PC-9 (cell line): ENCODE measurements around the gene DENND2A.

Experiments
- CTCF ChIP-seq: fragments of 200-600 bp; sonication (generic); conservative IDR thresholded peaks from 2 replicates; pipeline ENCODE4 v1.6.1; 2017; ENCODE audit warnings: mixed run types, antibody characterized with exemption, mild to moderate bottlenecking, moderate library complexity
- EZH2 ChIP-seq: fragments of 200-600 bp; sonication (generic); IDR thresholded peaks from 2 replicates; pipeline ENCODE4 v1.8.0; 2017; ENCODE audit warnings: antibody characterized with exemption, low read depth

- TF ChIP-seq CTCF (no peak), EZH2 (no peak)
These were observed 54.1 kb downstream of the DENND2A start for GRCh38 chr7:140586516-140586915.
